Ascending aorta (tissue), 2 donors: ENCODE measurements around the gene YJU2. TPM values are rescaled to one million over a fixed set of nuclear protein-coding genes. Genes with fewer than 3 reads are reported as not detected.

Experiments
- DNase-seq, 2 donors: peaks; one replicate each; pipeline ENCODE4 v3.0.0-alpha.2; 2019; ENCODE audit warnings: low spot score in 2 of 2
- H3K27ac ChIP-seq, 2 donors: fragments of 200-600 bp; sonication (generic); one replicate each; pipeline ENCODE4 v1.5.1; 2016 to 2017; ENCODE audit warnings: mild to moderate bottlenecking in 1 of 2
- H3K27me3 ChIP-seq: fragments of 200-600 bp; sonication (generic); one replicate; pipeline ENCODE4 v1.5.1; 2017
- H3K36me3 ChIP-seq, 2 donors: fragments of 200-600 bp; sonication (generic); one replicate each; pipeline ENCODE4 v1.5.1; 2016
- H3K4me1 ChIP-seq, 2 donors: fragments of 200-600 bp; sonication (generic); one replicate each; pipeline ENCODE4 v1.5.1; 2016 to 2017; ENCODE audit warnings: mild to moderate bottlenecking in 1 of 2
- H3K4me3 ChIP-seq, 2 donors: fragments of 200-600 bp; sonication (generic); one replicate each; pipeline ENCODE4 v1.5.1; 2016 to 2017; ENCODE audit warnings: mild to moderate bottlenecking in 1 of 2
- H3K9me3 ChIP-seq, 2 donors: fragments of 200-600 bp; sonication (generic); one replicate each; pipeline ENCODE4 v1.5.1; 2016
- intact Hi-C: fragments of 100-400 bp; cut with DNase I; formaldehyde crosslinking; loops from one replicate; pipeline ENCODE4 v1.15.1; 2023
- total RNA-seq: library from RNA; depleted of rRNA; stranded (reverse); fragments of >200 nt; gene quantifications from one replicate; pipeline ENCODE4 v1.1.0, GENCODE V29; 2016
- TF ChIP-seq, protein P1 (sequence below), 3 experiments: fragments of 200-600 bp in 2 of 3; fragments of 450-650 bp in 1 of 3; sonication (generic) in 2 of 3; IDR thresholded peaks; one replicate each; pipeline ENCODE4 v1.5.1; 2016 to 2019; ENCODE audit warnings: antibody characterized with exemption in 3 of 3, mild to moderate bottlenecking in 1 of 3, moderate library complexity in 1 of 3

The YJU2 gene
- total RNA-seq, 1 donor from 2014 or later = 64.6 TPM

DNA sequence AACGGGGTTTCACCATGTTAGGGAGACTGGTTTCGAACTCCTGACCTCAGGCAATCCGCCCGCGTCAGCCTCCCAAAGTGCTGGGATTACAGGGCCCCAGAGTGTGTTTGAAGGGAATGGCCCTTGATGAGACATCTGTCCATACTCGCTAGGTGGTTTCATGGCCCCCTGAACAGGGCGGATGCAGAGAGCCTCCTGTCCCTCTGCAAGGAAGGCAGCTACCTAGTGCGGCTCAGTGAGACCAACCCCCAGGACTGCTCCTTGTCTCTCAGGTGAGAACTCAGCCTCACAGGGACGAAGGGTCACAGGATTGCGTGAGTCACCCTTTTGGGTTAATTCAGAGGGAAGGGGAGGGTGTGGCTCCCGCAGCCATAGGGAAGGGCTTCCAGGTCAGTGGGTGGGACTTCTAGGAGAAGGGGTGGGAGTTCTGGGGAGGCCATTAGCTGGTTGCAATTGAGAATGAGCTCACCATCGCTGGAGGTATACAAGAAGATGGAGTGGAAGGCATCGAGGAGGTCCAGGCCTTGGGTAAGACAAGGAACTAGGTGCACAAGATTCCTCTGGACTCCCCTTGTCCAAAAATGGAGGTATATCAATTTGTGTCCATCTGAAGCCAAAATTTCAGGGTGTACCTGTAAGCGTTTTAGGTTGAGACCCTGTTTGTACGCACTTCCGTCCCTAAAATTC lies 41.4 kb downstream of the YJU2 start:
- Histone ChIP-seq H3K27ac (no peak overlapping the region), H3K27me3 (no peaks in the 10 kb centered on the region), H3K4me1 (no peaks in the 10 kb centered on the region), H3K4me3 (no peak overlapping the region), H3K9me3 (no peaks in the 10 kb centered on the region), H3K36me3 (no peaks in the 10 kb centered on the region)
- intact Hi-C loops = no loop called here
- TF ChIP-seq, protein P1, sequence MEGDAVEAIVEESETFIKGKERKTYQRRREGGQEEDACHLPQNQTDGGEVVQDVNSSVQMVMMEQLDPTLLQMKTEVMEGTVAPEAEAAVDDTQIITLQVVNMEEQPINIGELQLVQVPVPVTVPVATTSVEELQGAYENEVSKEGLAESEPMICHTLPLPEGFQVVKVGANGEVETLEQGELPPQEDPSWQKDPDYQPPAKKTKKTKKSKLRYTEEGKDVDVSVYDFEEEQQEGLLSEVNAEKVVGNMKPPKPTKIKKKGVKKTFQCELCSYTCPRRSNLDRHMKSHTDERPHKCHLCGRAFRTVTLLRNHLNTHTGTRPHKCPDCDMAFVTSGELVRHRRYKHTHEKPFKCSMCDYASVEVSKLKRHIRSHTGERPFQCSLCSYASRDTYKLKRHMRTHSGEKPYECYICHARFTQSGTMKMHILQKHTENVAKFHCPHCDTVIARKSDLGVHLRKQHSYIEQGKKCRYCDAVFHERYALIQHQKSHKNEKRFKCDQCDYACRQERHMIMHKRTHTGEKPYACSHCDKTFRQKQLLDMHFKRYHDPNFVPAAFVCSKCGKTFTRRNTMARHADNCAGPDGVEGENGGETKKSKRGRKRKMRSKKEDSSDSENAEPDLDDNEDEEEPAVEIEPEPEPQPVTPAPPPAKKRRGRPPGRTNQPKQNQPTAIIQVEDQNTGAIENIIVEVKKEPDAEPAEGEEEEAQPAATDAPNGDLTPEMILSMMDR (IDR thresholded peaks at IDR 0.05) = no peak
- no peak for DNase-seq

GRCh38 chr19:4291184-4291732 lies 44.4 kb downstream of the YJU2 start:
- TF ChIP-seq, protein P1 (IDR thresholded peaks at IDR 0.05) = no peak
- Histone ChIP-seq H3K27me3 (no peaks in the 10 kb centered on the region), H3K27ac (no peak overlapping the region), H3K9me3 (no peaks in the 10 kb centered on the region), H3K36me3 (no peaks in the 10 kb centered on the region), H3K4me3 (no peak overlapping the region), H3K4me1 (no peaks in the 10 kb centered on the region)
- intact Hi-C loops = no loop called here
- DNase-seq = no peak

DNA sequence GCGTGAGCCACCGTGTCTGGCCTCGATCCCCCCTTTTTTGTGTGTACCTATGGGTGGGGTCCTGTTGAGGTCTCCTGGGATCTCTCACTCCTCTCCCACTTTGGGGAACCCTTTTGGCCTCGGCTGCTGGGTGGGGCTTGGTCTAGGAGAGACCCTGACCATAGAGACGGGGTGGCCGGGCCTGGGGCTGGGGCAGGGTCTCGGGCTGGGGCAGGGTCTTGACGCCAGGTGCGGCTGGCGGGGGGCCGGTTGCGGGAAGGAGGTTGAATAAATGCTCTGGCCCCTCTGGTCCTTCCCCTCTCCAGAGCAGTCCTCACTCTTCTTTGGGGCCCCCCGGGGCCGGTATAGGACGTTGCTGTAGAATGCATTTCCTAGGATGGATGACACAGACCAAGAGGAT lies 45.6 kb downstream of the YJU2 start:
- intact Hi-C loops = no loop called here
- no peaks in the 10 kb centered on the region for H3K27me3 ChIP-seq
- H3K9me3 ChIP-seq = no peaks in the 10 kb centered on the region
- DNase-seq = no peak
- no peak overlapping the region for H3K27ac ChIP-seq
- H3K4me1 ChIP-seq = no peaks in the 10 kb centered on the region
- H3K36me3 ChIP-seq = no peaks in the 10 kb centered on the region
- TF ChIP-seq, protein P1 (IDR thresholded peaks at IDR 0.05) = no peak
- no peak overlapping the region for H3K4me3 ChIP-seq

DNA sequence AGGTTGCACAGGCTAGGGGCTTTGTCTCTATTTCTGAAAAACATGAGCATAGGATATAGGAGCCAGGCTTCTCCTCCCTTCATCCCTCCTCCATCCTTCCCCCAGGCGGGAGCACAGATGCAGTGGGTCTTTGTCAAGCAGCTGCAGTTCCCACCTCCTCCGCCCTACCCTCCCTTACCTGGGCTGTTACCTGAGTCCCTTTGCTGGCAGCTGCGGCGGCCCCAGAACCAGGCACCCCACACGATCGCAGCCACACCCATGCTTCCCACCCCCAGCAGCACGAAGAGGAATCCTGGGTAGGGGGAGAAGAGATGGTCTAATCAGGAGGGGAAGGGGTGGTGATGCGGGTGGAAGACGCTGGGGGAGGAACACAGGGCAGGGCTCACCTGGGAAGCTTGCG lies 47.5 kb downstream of the YJU2 start:
- Histone ChIP-seq H3K36me3 (no peaks in the 10 kb centered on the region), H3K27ac (no peak overlapping the region), H3K4me1 (no peaks in the 10 kb centered on the region), H3K27me3 (no peaks in the 10 kb centered on the region), H3K9me3 (no peaks in the 10 kb centered on the region), H3K4me3 (no peak overlapping the region)
- intact Hi-C loops = no loop called here
- no peak for DNase-seq
- TF ChIP-seq, protein P1 (IDR thresholded peaks at IDR 0.05) = no peak

DNA sequence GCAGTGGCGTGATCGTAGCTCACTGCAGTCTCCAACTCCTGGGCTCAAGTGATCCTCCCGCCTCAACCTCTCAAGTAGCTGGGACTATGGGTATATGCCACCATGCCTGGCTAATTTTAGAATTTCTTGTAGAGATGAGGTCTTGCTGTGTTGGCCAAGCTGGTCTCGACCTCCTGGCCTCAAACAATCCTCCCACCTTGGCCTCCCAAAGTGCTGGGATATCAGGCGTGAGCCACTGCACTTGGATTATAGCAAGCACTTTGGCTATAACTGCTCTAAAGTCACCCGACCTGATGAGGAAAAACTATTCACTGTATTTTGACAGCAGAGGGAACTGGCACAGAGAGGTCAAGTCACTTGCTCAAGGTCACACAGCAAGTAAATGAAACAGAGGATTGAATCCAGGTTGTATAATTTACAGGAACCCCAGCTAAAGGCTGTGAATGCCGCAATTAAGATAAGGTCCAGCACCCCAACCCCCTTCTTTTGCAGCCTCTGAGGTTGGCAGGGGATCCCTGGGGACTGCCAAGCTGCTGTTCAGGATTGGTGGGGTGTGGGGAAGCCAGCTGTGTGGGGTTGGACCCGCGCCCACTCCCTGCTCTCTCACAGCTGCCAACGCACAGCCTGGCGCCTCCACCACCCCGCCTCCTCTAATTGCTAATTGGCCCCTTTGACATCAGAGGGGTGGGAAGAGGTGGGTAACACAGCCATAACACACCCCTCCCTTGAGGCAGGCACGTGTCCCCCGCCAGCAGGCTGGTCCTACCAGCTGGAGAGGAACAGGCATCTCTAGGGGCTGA lies 49.3 kb downstream of the YJU2 start:
- Histone ChIP-seq H3K4me3 (no peak overlapping the region), H3K9me3 (no peaks in the 10 kb centered on the region), H3K36me3 (no peaks in the 10 kb centered on the region), H3K4me1 (no peaks in the 10 kb centered on the region), H3K27ac (no peak overlapping the region), H3K27me3 (no peaks in the 10 kb centered on the region)
- no peak for DNase-seq
- TF ChIP-seq, protein P1 (IDR thresholded peaks at IDR 0.05) = no peak
- intact Hi-C loops = no loop called here
